ENCODE data around the gene EMB.
"Not testable (repeated sequence)": the region's sequence is repeated elsewhere in the genome, so short reads cannot be mapped to it uniquely, and the experiment has no call there.

Gene EMB, protein sequence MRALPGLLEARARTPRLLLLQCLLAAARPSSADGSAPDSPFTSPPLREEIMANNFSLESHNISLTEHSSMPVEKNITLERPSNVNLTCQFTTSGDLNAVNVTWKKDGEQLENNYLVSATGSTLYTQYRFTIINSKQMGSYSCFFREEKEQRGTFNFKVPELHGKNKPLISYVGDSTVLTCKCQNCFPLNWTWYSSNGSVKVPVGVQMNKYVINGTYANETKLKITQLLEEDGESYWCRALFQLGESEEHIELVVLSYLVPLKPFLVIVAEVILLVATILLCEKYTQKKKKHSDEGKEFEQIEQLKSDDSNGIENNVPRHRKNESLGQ

DNA sequence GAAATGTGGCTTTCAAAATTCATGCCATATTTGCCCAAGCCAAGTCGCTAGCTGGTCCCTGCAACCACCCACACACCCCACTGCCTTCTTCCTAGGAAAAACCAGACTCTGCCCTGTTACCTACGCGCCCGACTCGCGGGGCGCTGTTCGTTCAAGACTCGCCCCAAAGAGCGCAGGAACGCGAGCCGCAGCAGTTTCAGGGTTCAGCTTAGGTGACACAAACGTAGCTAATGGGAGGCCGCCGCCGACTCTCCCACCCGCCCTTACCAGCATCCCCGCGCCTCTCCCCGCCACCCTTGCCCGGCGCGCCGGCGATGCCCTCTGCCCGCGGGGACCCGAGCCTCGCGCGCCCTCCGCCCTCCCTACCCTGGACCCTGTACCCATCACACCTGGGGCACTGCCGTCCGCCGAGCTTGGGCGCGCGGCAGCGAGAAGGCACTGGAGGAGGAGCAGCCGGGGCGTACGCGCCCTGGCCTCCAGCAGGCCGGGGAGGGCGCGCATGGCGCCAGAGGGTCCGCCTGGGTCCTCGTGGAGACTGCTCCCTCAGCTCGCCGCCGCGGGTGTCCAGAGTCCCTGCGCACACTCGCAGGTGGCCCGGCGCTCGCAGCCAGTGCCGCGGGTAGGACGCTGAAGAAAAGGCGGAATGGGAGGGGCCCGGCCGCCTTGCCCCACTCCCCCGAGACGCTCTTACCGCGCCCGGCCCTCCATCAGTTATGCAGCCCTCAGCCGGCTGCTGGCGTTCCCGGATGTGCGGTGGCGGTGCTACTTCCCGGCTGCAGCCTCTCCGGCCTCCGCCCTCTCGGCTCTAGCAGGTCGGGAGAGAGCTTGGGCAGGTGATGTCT is at the start of gene EMB:
TSS of gene EMB (minus strand) at position 638 of the 842 bp plus-strand sequence. CDS start at position 501, 137 bp downstream.
- in situ Hi-C loops (cut with MboI; ENCODE audit: low sequenced_read_pairs), result no loop called here

GRCh38 chr5:50489491-50489890 is 48.4 kb upstream of the EMB start:
- in situ Hi-C loops (cut with MboI; ENCODE audit: low sequenced_read_pairs), result not testable (repeated sequence)

- in situ Hi-C loops (cut with MboI; ENCODE audit: low sequenced_read_pairs), result not testable (repeated sequence)
Measured at GRCh38 chr5:50478790-50479189, 37.7 kb upstream of the EMB start.

DNA sequence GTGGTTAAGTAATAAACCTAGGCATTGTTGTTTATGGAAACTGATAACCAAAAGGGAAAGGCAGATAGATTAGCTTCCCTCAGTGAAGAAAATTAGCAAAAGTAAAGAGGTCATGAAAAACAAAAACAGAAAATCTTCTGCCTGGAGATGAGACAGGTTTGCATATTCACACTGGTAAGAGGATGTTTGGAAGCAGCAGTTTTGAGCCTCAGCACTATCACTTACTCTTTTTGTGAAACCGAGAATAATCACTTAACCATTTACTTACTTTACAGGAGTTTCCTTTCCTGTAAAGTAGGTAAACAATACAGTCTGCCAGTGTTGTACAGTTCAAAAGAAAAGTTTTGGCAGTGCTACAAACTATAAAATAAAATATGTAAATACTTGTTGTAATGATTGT is 35.5 kb upstream of the EMB start:
- in situ Hi-C loops (cut with MboI; ENCODE audit: low sequenced_read_pairs), result no loop called here

- in situ Hi-C loops (cut with MboI; ENCODE audit: low sequenced_read_pairs), result not testable (repeated sequence)
Measured at GRCh38 chr5:50465015-50465414, 23.9 kb upstream of the EMB start.

DNA sequence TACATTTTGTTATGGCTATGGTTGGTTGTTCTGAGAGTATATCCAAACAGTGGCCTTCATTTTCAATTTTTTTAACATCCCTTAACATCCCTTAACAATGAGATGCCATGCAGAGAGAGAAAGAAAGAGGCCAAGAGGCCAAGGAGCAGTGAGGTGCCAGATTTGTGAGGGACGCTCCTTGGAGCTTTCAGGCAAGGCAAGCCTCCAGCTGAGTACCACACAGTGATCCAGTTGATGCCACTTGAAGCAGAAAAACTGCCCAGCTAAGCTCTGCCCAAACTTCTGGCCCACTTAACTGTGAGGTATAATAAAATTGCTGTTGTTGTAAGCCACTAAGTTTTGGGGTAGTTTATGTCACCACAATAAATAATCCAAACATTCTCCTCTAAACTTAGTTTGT is 22.6 kb upstream of the EMB start:
- in situ Hi-C loops (cut with MboI; ENCODE audit: low sequenced_read_pairs), result no loop called here

DNA sequence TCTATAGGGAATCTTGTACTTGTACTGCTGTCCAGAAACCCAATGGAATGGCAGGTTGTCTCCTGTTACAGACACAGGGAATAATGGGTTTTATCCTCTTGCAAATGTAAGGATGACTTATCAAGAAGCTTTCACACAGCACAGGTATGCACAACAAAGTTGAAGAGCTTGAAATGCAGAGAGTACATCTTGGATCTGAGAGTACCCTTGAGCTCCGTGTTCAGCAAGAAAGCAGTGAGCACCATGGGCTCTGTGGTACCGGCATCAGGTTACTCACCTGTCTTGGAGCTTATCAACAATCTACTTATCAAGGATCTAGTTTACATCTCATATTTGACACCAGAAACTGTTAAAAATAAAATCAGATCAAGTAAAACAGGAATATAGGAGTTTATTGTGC is 22.0 kb upstream of the EMB start:
- in situ Hi-C loops (cut with MboI; ENCODE audit: low sequenced_read_pairs), result no loop called here

GRCh38 chr5:50462579-50462978 is 21.5 kb upstream of the EMB start:
- in situ Hi-C loops (cut with MboI; ENCODE audit: low sequenced_read_pairs), result not testable (repeated sequence)

- in situ Hi-C loops (cut with MboI; ENCODE audit: low sequenced_read_pairs), result not testable (repeated sequence)
Measured at GRCh38 chr5:50458372-50458771, 17.3 kb upstream of the EMB start.

DNA sequence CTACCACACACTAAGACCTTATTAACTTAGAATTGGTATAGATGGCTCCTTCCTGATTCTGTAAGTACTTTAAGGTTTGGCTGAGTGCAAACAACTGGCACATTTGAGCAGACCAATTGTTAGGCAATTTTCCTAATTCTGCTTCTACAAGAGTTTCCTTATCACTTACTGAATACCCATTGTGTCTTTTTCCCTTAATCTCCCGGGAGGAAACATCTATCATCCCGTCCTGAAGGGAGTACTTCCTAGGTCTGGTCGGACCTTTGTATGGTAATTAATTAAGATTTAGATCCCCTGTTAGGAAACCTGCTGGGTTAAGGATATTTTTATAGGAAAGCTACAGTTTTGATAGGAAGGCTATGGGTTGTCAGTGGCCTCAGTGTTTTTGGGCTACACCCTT is 8.2 kb upstream of the EMB start:
- in situ Hi-C loops (cut with MboI; ENCODE audit: low sequenced_read_pairs), result not testable (repeated sequence)

GRCh38 chr5:50447941-50448340 is 6.9 kb upstream of the EMB start:
- in situ Hi-C loops (cut with MboI; ENCODE audit: low sequenced_read_pairs), result no loop called here

- in situ Hi-C loops (cut with MboI; ENCODE audit: low sequenced_read_pairs), result no loop called here
Measured at GRCh38 chr5:50447228-50447627, 6.1 kb upstream of the EMB start.

GRCh38 chr5:50445296-50445949 is 4.3 kb upstream of the EMB start:
- in situ Hi-C loops (cut with MboI; ENCODE audit: low sequenced_read_pairs), result no loop called here

DNA sequence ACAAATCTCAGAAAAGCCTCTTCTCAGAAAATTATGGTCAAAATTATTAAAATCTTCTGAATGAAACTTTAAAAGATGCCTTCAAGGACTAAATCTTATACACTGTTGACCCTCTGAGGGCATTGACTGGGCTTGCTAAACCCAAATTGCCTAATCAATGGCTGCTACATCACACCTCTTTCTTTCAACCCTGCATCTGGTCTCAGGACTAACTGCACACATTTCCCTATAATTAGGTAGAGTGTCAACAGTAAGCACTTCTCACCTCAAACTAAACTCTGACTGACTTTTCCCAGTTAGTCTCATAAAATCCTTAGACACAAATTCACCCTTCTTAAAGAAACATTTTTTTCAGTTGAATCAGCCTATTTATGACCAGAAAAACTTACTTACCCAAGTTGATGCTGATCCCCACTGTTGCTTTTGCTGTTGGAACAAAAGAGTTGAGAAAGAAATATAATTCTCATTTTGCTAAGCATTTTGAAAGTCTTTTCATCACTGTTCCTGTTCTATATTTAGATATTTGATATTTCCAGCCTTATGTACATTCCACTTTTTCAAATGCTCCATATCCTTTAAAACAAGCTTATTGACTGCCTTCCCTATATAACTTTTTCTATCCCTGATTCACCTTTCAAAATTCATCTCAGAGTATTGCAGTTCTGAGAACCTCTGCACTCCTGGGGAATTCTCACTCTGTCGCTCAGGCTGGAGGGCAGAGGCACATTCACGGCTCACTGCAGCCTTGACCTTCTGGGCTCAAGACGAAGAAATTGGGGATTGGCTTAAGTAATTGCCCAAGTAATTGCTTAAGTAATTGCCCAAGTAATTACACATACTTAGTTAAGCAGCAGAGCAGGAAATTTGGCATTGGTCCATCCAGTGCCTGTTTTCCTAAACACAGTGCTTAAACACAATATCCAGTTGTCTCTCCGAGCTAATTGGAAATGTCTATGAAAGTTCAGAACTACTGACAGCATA is 1.8 kb upstream of the EMB start:
- in situ Hi-C loops (cut with MboI; ENCODE audit: low sequenced_read_pairs), result not testable (repeated sequence)

DNA sequence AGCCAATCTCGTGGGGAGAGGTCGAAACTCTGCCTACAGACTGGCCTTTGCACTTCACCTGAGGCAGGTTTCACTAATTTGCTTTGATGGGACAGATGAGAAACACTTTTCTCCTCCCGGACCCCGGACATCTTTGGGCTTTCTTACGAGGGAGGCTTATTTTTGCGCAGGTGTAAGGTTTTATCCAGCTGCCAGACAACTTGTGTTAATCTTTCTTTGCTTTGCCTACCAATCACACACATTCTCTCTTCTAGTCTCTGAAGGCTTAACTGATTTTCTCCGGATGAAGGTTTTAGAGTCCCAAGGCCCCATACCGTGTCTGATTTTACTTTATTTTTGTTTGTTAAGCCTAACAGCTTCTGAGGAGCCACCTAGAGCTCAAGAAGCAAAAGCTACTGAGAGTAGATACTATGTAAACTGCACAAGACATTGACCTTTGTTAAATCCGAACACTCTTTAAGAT is 436 bp upstream of the EMB start:
- in situ Hi-C loops (cut with MboI; ENCODE audit: low sequenced_read_pairs), result no loop called here

- in situ Hi-C loops (cut with MboI; ENCODE audit: low sequenced_read_pairs), result no loop called here
Measured at GRCh38 chr5:50439221-50439620, 1.9 kb downstream of the EMB start.

GRCh38 chr5:50438060-50438459 is 3.0 kb downstream of the EMB start:
- in situ Hi-C loops (cut with MboI; ENCODE audit: low sequenced_read_pairs), result not testable (repeated sequence)

DNA sequence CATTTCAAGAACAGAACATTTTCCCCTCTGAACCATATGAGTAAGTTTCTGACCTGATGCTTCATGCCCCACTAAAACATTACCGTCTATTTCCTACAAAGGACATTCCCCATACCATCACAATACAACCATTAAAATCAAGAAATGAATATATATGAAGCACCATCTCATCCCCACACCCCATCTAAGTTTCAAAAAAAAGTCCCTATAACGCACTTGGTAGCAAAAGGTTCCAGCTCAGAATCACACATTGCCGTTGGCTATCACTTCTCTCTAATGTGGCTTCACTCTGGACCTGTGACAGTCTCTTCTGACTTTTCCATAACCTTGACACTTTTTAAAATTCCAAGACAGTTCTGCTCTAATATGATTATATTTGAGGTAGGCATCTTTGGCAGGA is 5.9 kb downstream of the EMB start:
- in situ Hi-C loops (cut with MboI; ENCODE audit: low sequenced_read_pairs), result no loop called here

GRCh38 chr5:50431133-50431904 is 9.8 kb downstream of the EMB start:
- in situ Hi-C loops (cut with MboI; ENCODE audit: low sequenced_read_pairs), result not testable (repeated sequence)
